ENCODE measurements around the gene PIP4K2A.

GRCh38 chr10:22634606-22635459, 79.5 kb downstream of the PIP4K2A start:
- no peak for TF ChIP-seq EZH2 (IDR thresholded peaks at IDR 0.05; ENCODE audit: low read depth, unreplicated experiment)
- TF ChIP-seq CTCF (conservative IDR thresholded peaks at IDR 0.05; ENCODE audit: low read depth in 2 of 2), result no peak
- no peak for TF ChIP-seq REST (IDR thresholded peaks at IDR 0.05; ENCODE audit: unreplicated experiment)
- no peak for TF ChIP-seq JUNB (IDR thresholded peaks at IDR 0.05; ENCODE audit: unreplicated experiment)
- no peak for TF ChIP-seq EZH2phosphoT487 (IDR thresholded peaks at IDR 0.05; ENCODE audit: unreplicated experiment)
- no peak for TF ChIP-seq POLR2AphosphoS5 (IDR thresholded peaks at IDR 0.05; ENCODE audit: low read depth)
- no peak for TF ChIP-seq NANOG (IDR thresholded peaks at IDR 0.05; ENCODE audit: borderline replicate concordance)
- TF ChIP-seq ZNF331 (CRISPR knock-in tag; IDR thresholded peaks at IDR 0.05; ENCODE audit: low read depth), result no peak
- TF ChIP-seq CREB1 (CRISPR knock-in tag; IDR thresholded peaks at IDR 0.05; ENCODE audit: low read depth), result no peak
- no peak for TF ChIP-seq STAT1 (IDR thresholded peaks at IDR 0.05; ENCODE audit: unreplicated experiment)
